IMR-90 (cell line): ENCODE measurements around the gene NOD2.

Experiments
- BHLHE40 ChIP-seq: fragments of 150-350 bp; IDR thresholded peaks from 2 replicates; pipeline ENCODE4 v1.6.1; 2016; ENCODE audit warnings: mild to moderate bottlenecking, low read depth, low read length
- CEBPB ChIP-seq: IDR thresholded peaks from 2 replicates; pipeline ENCODE4 v1.6.1; 2012; ENCODE audit warnings: low read depth, low read length, improper control_type of control experiment
- CHD1 ChIP-seq: IDR thresholded peaks from 2 replicates; pipeline ENCODE4 v1.6.1; 2012; ENCODE audit warnings: low read depth, low read length, improper control_type of control experiment
- MAFK ChIP-seq: IDR thresholded peaks from 2 replicates; pipeline ENCODE4 v1.6.1; 2012; ENCODE audit warnings: low read depth, low read length, improper control_type of control experiment
- MXI1 ChIP-seq: IDR thresholded peaks from 2 replicates; pipeline ENCODE4 v1.6.1; 2012; ENCODE audit warnings: low read depth, mild to moderate bottlenecking, low read length, moderate library complexity, borderline replicate concordance
- NFE2L2 ChIP-seq: fragments of 150-350 bp; IDR thresholded peaks from 2 replicates; pipeline ENCODE4 v1.6.1; 2016; ENCODE audit warnings: low read depth, mild to moderate bottlenecking, low read length
- POLR2A ChIP-seq: IDR thresholded peaks from 2 replicates; pipeline ENCODE4 v1.6.1; 2012; ENCODE audit warnings: mild to moderate bottlenecking, low read depth, low read length
- RAD21 ChIP-seq: IDR thresholded peaks from 2 replicates; pipeline ENCODE4 v1.6.1; 2012; ENCODE audit warnings: low read length, improper control_type of control experiment
- RCOR1 ChIP-seq: IDR thresholded peaks from 2 replicates; pipeline ENCODE4 v1.6.1; 2012; ENCODE audit warnings: mild to moderate bottlenecking, low read length, improper control_type of control experiment; ENCODE audit not compliant: insufficient replicate concordance
- RFX5 ChIP-seq: IDR thresholded peaks from 2 replicates; pipeline ENCODE4 v1.8.0; 2012; ENCODE audit warnings: low read depth, mild to moderate bottlenecking, low read length, moderate library complexity
- TF ChIP-seq, protein P1 (sequence below): conservative IDR thresholded peaks from 2 replicates; pipeline ENCODE4 v1.5.1; 2012; ENCODE audit warnings: mild to moderate bottlenecking, low read depth, low read length, improper control_type of control experiment
- TF ChIP-seq, protein P2 (sequence below): fragments of 150-350 bp; IDR thresholded peaks from 2 replicates; pipeline ENCODE4 v1.6.1; 2017; ENCODE audit warnings: mild to moderate bottlenecking, antibody characterized with exemption, low read length, low read depth
- TF ChIP-seq, protein P3 (sequence below): fragments of 150-350 bp; IDR thresholded peaks from 2 replicates; pipeline ENCODE4 v1.6.1; 2016; ENCODE audit warnings: low read depth, mild to moderate bottlenecking, low read length, moderate library complexity, borderline replicate concordance

DNA sequence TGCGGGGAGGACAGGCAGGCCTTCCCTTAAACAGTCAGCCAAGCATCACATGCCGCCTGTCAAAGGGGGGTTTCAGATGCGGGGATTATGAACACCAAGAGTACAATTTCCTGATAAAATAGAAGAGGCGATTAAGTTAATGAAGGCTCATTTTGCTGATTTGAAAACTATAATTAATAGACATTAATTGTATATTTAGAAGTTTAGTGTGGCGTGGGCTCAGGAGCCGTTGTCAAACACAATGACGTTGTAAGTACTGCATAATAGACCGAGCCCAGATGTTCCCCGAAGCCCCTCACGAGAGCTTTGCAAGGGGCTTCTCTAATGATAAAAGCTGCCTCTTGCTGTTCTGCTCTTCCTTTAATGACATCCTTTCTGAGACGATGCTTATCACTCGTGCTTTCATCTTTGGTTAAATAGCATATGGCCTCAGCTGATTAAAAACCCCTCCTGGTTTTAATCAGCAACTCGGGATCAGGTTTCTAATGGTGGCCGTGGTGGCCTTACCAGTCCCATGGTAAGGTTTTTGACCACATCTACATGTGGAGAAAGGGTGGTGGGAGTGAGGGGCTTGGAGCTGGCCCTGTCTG is 40.5 kb upstream of the NOD2 start:
- TF ChIP-seq RAD21 (no peak), POLR2A (no peak), CEBPB (no peak), NFE2L2 (no peak), CHD1 (no peak), MXI1 (no peak), MAFK (no peak), BHLHE40 (no peak), RFX5 (no peak), RCOR1 (no peak)
- TF ChIP-seq, protein P1, sequence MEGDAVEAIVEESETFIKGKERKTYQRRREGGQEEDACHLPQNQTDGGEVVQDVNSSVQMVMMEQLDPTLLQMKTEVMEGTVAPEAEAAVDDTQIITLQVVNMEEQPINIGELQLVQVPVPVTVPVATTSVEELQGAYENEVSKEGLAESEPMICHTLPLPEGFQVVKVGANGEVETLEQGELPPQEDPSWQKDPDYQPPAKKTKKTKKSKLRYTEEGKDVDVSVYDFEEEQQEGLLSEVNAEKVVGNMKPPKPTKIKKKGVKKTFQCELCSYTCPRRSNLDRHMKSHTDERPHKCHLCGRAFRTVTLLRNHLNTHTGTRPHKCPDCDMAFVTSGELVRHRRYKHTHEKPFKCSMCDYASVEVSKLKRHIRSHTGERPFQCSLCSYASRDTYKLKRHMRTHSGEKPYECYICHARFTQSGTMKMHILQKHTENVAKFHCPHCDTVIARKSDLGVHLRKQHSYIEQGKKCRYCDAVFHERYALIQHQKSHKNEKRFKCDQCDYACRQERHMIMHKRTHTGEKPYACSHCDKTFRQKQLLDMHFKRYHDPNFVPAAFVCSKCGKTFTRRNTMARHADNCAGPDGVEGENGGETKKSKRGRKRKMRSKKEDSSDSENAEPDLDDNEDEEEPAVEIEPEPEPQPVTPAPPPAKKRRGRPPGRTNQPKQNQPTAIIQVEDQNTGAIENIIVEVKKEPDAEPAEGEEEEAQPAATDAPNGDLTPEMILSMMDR: no peak
- TF ChIP-seq, protein P2, sequence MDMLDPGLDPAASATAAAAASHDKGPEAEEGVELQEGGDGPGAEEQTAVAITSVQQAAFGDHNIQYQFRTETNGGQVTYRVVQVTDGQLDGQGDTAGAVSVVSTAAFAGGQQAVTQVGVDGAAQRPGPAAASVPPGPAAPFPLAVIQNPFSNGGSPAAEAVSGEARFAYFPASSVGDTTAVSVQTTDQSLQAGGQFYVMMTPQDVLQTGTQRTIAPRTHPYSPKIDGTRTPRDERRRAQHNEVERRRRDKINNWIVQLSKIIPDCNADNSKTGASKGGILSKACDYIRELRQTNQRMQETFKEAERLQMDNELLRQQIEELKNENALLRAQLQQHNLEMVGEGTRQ: no peak
- TF ChIP-seq, protein P3, sequence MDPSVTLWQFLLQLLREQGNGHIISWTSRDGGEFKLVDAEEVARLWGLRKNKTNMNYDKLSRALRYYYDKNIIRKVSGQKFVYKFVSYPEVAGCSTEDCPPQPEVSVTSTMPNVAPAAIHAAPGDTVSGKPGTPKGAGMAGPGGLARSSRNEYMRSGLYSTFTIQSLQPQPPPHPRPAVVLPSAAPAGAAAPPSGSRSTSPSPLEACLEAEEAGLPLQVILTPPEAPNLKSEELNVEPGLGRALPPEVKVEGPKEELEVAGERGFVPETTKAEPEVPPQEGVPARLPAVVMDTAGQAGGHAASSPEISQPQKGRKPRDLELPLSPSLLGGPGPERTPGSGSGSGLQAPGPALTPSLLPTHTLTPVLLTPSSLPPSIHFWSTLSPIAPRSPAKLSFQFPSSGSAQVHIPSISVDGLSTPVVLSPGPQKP: no peak
